Stimulated activated CD8-positive, alpha-beta memory T cell treated with anti-CD3 and anti-CD28 coated beads, Interleukin-15, amount 100 ng/mL, for 4 hours (primary cell): ENCODE measurements around the gene UNC13D.
"Not testable (repeated sequence)": the region's sequence is repeated elsewhere in the genome, so short reads cannot be mapped to it uniquely, and the experiment has no call there.

Experiments
- DNase-seq, 2 donors: peaks; one replicate each; pipeline ENCODE4 v3.0.0-alpha.2; 2020; ENCODE audit warnings: low read depth in 2 of 2

Gene UNC13D

GRCh38 chr17:75820094-75821080 lies 23.8 kb downstream of the UNC13D start:
- no peak for DNase-seq

- no peak for DNase-seq
Observed at GRCh38 chr17:75819678-75820077, 24.5 kb downstream of the UNC13D start.

GRCh38 chr17:75819116-75819515 lies 25.1 kb downstream of the UNC13D start:
- DNase-seq = no peak

- DNase-seq = no peak
Observed at GRCh38 chr17:75818326-75818885, 25.8 kb downstream of the UNC13D start.

GRCh38 chr17:75817571-75817970 lies 26.6 kb downstream of the UNC13D start:
- no peak for DNase-seq

GRCh38 chr17:75816693-75817092 lies 27.5 kb downstream of the UNC13D start:
- no peak for DNase-seq

GRCh38 chr17:75815399-75815798 lies 28.8 kb downstream of the UNC13D start:
- no peak for DNase-seq

GRCh38 chr17:75814900-75815373 lies 29.3 kb downstream of the UNC13D start:
- DNase-seq = no peak

GRCh38 chr17:75814021-75814395 lies 30.2 kb downstream of the UNC13D start:
- no peak for DNase-seq

- DNase-seq = no peak
Observed at GRCh38 chr17:75813081-75814020, 30.9 kb downstream of the UNC13D start.

- DNase-seq = no peak
Observed at GRCh38 chr17:75812096-75813013, 31.8 kb downstream of the UNC13D start.

GRCh38 chr17:75811174-75811573 lies 33.0 kb downstream of the UNC13D start:
- no peak for DNase-seq

- not testable (repeated sequence) for DNase-seq
Observed at GRCh38 chr17:75810756-75811155, 33.4 kb downstream of the UNC13D start.

GRCh38 chr17:75810216-75810615 lies 34.0 kb downstream of the UNC13D start:
- no peak for DNase-seq

- no peak for DNase-seq
Observed at GRCh38 chr17:75809631-75810111, 34.5 kb downstream of the UNC13D start.

- no peak for DNase-seq
Observed at GRCh38 chr17:75808905-75809621, 35.1 kb downstream of the UNC13D start.

- no peak for DNase-seq
Observed at GRCh38 chr17:75808549-75808904, 35.7 kb downstream of the UNC13D start.

- DNase-seq = no peak
Observed at GRCh38 chr17:75807861-75808260, 36.3 kb downstream of the UNC13D start.

GRCh38 chr17:75806822-75807500 lies 37.2 kb downstream of the UNC13D start:
- no peak for DNase-seq

GRCh38 chr17:75803883-75804282 lies 40.3 kb downstream of the UNC13D start:
- DNase-seq = no peak
